Measurements from ENCODE around the gene ATG14. TPM values are rescaled to one million over a fixed set of nuclear protein-coding genes. Genes with fewer than 3 reads are reported as not detected.

Gene ATG14
- total RNA-seq, 4 donors from 2014 or later: 10.3 to 18.9 (median 13.9) TPM

GRCh38 chr14:55336162-55336561 lies 75.5 kb downstream of the ATG14 start:
- Histone ChIP-seq H3K27me3 (no peaks in the 10 kb centered on the region), H3K36me3 (no peaks in the 10 kb centered on the region), H3K4me3 (no peak overlapping the region), H3K9me3 (no peaks in the 10 kb centered on the region), H3K27ac (peak overlapping the region in 1 of 4 donors; percentile 42), H3K4me1 (peaks cover 0 to 43% (median 10%) of the 10 kb centered on the region in 4 donors)
- DNase-seq: peak in 1 of 3 donors; percentile 55
- no peak for TF ChIP-seq POLR2A (IDR thresholded peaks at IDR 0.05)
- TF ChIP-seq, protein P1, sequence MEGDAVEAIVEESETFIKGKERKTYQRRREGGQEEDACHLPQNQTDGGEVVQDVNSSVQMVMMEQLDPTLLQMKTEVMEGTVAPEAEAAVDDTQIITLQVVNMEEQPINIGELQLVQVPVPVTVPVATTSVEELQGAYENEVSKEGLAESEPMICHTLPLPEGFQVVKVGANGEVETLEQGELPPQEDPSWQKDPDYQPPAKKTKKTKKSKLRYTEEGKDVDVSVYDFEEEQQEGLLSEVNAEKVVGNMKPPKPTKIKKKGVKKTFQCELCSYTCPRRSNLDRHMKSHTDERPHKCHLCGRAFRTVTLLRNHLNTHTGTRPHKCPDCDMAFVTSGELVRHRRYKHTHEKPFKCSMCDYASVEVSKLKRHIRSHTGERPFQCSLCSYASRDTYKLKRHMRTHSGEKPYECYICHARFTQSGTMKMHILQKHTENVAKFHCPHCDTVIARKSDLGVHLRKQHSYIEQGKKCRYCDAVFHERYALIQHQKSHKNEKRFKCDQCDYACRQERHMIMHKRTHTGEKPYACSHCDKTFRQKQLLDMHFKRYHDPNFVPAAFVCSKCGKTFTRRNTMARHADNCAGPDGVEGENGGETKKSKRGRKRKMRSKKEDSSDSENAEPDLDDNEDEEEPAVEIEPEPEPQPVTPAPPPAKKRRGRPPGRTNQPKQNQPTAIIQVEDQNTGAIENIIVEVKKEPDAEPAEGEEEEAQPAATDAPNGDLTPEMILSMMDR (IDR thresholded peaks at IDR 0.05): no peak

DNA sequence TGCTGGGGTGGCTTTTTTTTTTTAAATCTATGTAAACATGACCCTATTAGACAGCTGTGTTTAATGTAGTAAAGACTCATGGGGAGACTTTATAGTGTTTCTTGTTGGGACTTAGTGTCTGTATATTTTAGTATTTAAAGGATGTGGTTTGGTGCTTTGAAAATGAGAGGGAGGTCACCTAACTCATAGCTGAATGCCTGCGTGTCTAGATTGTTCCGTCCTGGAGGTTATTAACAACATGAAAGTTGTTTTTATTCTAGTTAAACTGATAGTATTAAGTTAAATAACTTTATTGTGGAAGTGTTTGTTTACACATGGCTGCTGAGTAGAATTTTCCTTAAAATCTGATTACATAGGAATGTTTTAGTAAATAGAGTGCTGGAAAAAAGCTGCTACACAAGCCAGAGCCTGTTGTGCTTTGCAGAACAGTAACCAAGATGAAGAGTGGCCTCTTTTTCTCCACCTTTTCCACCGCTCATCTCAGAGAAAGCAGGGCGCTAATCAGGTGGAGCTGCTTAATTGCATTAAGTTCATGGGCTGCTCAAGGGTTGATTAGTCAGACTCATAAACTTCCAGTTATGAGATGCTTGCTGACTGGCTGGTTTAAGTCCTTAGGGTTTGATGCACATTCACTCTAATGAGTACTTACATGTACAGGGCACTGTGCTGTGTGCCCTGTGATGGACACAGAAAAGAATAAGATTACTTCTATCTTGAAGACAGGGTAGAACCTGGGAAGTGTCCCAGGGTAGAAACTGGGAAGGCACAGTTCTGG lies 77.7 kb downstream of the ATG14 start:
- Histone ChIP-seq H3K9me3 (no peaks in the 10 kb centered on the region), H3K4me1 (peaks cover 0 to 43% (median 10%) of the 10 kb centered on the region in 4 donors), H3K27me3 (no peaks in the 10 kb centered on the region), H3K4me3 (peak overlapping the region in 2 of 4 donors; percentile 1 to 2), H3K36me3 (no peaks in the 10 kb centered on the region), H3K27ac (peak overlapping the region; percentile 61 to 81 (median 67))
- DNase-seq: peak in 1 of 3 donors; percentile 61
- TF ChIP-seq, protein P1 (IDR thresholded peaks at IDR 0.05): peak in 1 of 6 experiments; percentile 3
- no peak for TF ChIP-seq POLR2A (IDR thresholded peaks at IDR 0.05)

GRCh38 chr14:55332654-55333570 lies 78.7 kb downstream of the ATG14 start:
- H3K9me3 ChIP-seq: no peaks in the 10 kb centered on the region
- TF ChIP-seq POLR2A (IDR thresholded peaks at IDR 0.05): no peak
- TF ChIP-seq, protein P1 (IDR thresholded peaks at IDR 0.05): no peak
- H3K36me3 ChIP-seq: no peaks in the 10 kb centered on the region
- peak overlapping the region; percentile 61 to 81 (median 67) for H3K27ac ChIP-seq
- H3K4me1 ChIP-seq: peaks cover 0 to 43% (median 10%) of the 10 kb centered on the region in 4 donors
- DNase-seq: no peak
- peak overlapping the region in 2 of 4 donors; percentile 11 to 21 for H3K4me3 ChIP-seq
- no peaks in the 10 kb centered on the region for H3K27me3 ChIP-seq

GRCh38 chr14:55329999-55330710 lies 81.5 kb downstream of the ATG14 start:
- TF ChIP-seq, protein P1 (IDR thresholded peaks at IDR 0.05): no peak
- TF ChIP-seq POLR2A (IDR thresholded peaks at IDR 0.05): no peak
- DNase-seq: no peak
- H3K4me1 ChIP-seq: peaks cover 0 to 32% (median 7%) of the 10 kb centered on the region in 4 donors
- no peak overlapping the region for H3K27ac ChIP-seq
- no peaks in the 10 kb centered on the region for H3K36me3 ChIP-seq
- no peak overlapping the region for H3K4me3 ChIP-seq
- H3K27me3 ChIP-seq: no peaks in the 10 kb centered on the region
- H3K9me3 ChIP-seq: no peaks in the 10 kb centered on the region

DNA sequence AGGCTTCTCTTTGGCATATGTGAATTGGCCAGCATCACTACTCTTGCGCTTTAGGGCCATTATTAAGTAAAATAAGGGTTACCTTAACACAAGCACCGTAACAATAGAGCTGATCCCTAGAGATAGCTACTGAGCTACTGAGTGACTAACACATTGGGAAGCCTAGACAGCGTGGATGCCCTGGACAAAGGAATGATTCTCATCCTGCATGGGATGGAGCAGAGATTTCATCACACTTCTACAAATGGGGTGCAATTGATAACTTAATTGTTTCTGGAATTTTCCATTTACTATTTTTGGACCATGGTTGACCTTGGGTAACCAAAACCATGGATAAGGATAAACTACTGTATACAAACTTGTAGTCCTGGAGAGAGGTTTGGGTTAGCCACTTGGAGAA lies 83.3 kb downstream of the ATG14 start:
- H3K4me1 ChIP-seq: peaks cover 0 to 13% (median 3%) of the 10 kb centered on the region in 4 donors
- DNase-seq: no peak
- no peak for TF ChIP-seq POLR2A (IDR thresholded peaks at IDR 0.05)
- TF ChIP-seq, protein P1 (IDR thresholded peaks at IDR 0.05): no peak
- no peaks in the 10 kb centered on the region for H3K27me3 ChIP-seq
- H3K9me3 ChIP-seq: no peaks in the 10 kb centered on the region
- H3K36me3 ChIP-seq: no peaks in the 10 kb centered on the region
- H3K27ac ChIP-seq: no peak overlapping the region
- H3K4me3 ChIP-seq: no peak overlapping the region

Data from Peyer's patch (tissue), 4 donors.